SU-DHL-6 (cell line): ENCODE data around the gene CSNK1A1.

ENCODE experiments used
- H2AFZ ChIP-seq: fragments of 200-600 bp; sonication (generic); 2 replicates; pipeline ENCODE4 v1.6.1; 2014; ENCODE audit warnings: low read depth, mild to moderate bottlenecking, moderate library complexity, mixed read lengths, antibody characterized with exemption, low read length; ENCODE audit not compliant: severe bottlenecking
- H3F3A ChIP-seq: fragments of 200-600 bp; shearing (Covaris generic); 2 replicates; pipeline ENCODE4 v1.6.0; 2016; ENCODE audit warnings: antibody characterized with exemption, mild to moderate bottlenecking; ENCODE audit not compliant: insufficient read depth
- H3K27ac ChIP-seq: fragments of 200-600 bp; sonication (generic); 2 replicates; pipeline ENCODE4 v1.5.1; 2016; ENCODE audit warnings: low read depth, mild to moderate bottlenecking, low read length, moderate library complexity, mixed read lengths
- H3K27me3 ChIP-seq: fragments of 200-600 bp; sonication (generic), shearing (Covaris generic); 2 replicates; pipeline ENCODE4 v1.6.0; 2014; ENCODE audit warnings: mild to moderate bottlenecking, low read length
- H3K36me3 ChIP-seq: fragments of 200-600 bp; sonication (generic); 2 replicates; pipeline ENCODE4 v1.6.1; 2014; ENCODE audit warnings: mild to moderate bottlenecking, low read length, mixed read lengths
- H3K4me2 ChIP-seq: fragments of 300-600, 200-600 bp; shearing (Covaris generic), sonication (generic); 2 replicates; pipeline ENCODE4 v1.6.0; 2014; ENCODE audit warnings: low read length, low read depth, mild to moderate bottlenecking; ENCODE audit not compliant: poor library complexity, severe bottlenecking
- H3K4me3 ChIP-seq: fragments of 200-600 bp; sonication (generic); 2 replicates; pipeline ENCODE4 v1.5.1; 2014; ENCODE audit warnings: antibody characterized with exemption, low read length, mild to moderate bottlenecking, mixed read lengths; ENCODE audit not compliant: insufficient read depth, poor library complexity, severe bottlenecking
- H3K79me2 ChIP-seq: fragments of 200-600 bp; sonication (generic); 2 replicates; pipeline ENCODE4 v1.6.1; 2014; ENCODE audit warnings: mild to moderate bottlenecking, low read length, moderate library complexity; ENCODE audit not compliant: insufficient read depth
- H3K9ac ChIP-seq: fragments of 200-600 bp; sonication (generic); 2 replicates; pipeline ENCODE4 v1.7.0; 2014; ENCODE audit warnings: mild to moderate bottlenecking, low read length
- H3K9me2 ChIP-seq: fragments of 200-600 bp; sonication (generic); replicated peaks from 2 replicates; pipeline ENCODE4 v1.6.1; 2014; ENCODE audit warnings: low read length; ENCODE audit not compliant: insufficient read depth
- H3K9me3 ChIP-seq: fragments of 200-600 bp; sonication (generic); 2 replicates; pipeline ENCODE4 v1.6.1; 2014; ENCODE audit warnings: low read length, mixed read lengths; ENCODE audit not compliant: insufficient read depth
- H4K20me1 ChIP-seq: fragments of 200-600 bp; sonication (generic); 2 replicates; pipeline ENCODE4 v1.6.1; 2014; ENCODE audit warnings: low read depth, mild to moderate bottlenecking, antibody characterized with exemption, low read length, moderate library complexity, mixed read lengths
- EZH2phosphoT487 ChIP-seq: fragments of 200-600 bp; sonication (generic), shearing (Covaris generic); conservative IDR thresholded peaks from 2 replicates; pipeline ENCODE4 v1.6.1; 2018; ENCODE audit warnings: mild to moderate bottlenecking, antibody characterized with exemption, low read length, moderate library complexity, mixed read lengths
- TF ChIP-seq, protein P1 (sequence below): fragments of 200-600 bp; sonication (generic); IDR thresholded peaks from one replicate; pipeline ENCODE4 v1.5.1; 2017; ENCODE audit warnings: antibody characterized with exemption, mild to moderate bottlenecking, low read length, moderate library complexity; ENCODE audit not compliant: insufficient read depth, poor library complexity, severe bottlenecking

The CSNK1A1 gene

DNA sequence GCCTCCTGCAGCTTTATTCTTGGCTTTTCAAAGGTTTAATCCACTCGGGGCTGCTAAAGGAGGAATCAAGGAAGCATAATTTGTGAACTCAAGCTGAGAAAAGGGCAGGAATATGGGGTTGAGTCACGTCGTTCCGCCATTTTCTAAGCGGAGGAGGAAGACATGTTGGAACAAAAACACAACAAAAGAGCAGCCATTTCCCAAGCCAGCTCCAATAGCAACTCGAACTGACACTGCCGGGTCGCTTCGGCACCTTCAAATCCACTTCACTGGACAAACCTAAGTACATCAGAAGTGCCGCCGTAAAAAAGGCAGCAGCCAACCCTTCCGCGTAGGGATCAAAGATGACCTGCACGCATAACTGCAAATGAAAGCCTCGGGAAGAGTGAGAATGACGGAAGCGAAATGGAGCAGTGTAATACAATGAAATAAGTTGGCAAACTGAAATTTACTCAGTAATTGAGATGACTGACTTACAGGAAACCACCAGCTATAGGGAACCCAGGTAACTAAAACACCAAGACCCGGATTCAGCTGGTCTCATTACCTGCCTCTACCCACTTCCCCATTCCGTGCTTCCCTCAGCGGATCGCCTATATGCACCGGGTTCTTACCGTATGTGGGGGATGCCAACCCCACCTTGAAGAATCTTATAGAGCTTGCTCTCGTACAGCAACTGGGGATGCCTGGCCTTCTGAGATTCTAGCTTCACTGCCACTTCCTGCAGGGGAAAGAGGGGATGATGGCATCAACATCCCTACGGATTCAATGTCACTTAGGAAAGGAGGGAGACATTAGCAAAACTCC, 1.6 kb downstream of the CSNK1A1 start:
- peaks cover 64% of the 10 kb centered on the region for H3K79me2 ChIP-seq
- H4K20me1 ChIP-seq: peaks cover 18% of the 10 kb centered on the region; the same call in 1 of the 2 replicates
- peak overlapping the region; percentile 88 for H3K4me2 ChIP-seq
- no peaks in the 10 kb centered on the region for H3K9me2 ChIP-seq
- H3K27ac ChIP-seq: peak overlapping the region; percentile 75
- TF ChIP-seq EZH2phosphoT487: no peak
- TF ChIP-seq, protein P1, sequence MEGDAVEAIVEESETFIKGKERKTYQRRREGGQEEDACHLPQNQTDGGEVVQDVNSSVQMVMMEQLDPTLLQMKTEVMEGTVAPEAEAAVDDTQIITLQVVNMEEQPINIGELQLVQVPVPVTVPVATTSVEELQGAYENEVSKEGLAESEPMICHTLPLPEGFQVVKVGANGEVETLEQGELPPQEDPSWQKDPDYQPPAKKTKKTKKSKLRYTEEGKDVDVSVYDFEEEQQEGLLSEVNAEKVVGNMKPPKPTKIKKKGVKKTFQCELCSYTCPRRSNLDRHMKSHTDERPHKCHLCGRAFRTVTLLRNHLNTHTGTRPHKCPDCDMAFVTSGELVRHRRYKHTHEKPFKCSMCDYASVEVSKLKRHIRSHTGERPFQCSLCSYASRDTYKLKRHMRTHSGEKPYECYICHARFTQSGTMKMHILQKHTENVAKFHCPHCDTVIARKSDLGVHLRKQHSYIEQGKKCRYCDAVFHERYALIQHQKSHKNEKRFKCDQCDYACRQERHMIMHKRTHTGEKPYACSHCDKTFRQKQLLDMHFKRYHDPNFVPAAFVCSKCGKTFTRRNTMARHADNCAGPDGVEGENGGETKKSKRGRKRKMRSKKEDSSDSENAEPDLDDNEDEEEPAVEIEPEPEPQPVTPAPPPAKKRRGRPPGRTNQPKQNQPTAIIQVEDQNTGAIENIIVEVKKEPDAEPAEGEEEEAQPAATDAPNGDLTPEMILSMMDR: no peak
- H3K27me3 ChIP-seq: no peaks in the 10 kb centered on the region
- no peak overlapping the region for H2AFZ ChIP-seq
- H3K9me3 ChIP-seq: no peaks in the 10 kb centered on the region
- no peaks in the 10 kb centered on the region for H3F3A ChIP-seq
- peak overlapping the region; percentile 96 for H3K9ac ChIP-seq
- peaks cover 16% of the 10 kb centered on the region for H3K36me3 ChIP-seq
- H3K4me3 ChIP-seq: peak overlapping the region; percentile 98

DNA sequence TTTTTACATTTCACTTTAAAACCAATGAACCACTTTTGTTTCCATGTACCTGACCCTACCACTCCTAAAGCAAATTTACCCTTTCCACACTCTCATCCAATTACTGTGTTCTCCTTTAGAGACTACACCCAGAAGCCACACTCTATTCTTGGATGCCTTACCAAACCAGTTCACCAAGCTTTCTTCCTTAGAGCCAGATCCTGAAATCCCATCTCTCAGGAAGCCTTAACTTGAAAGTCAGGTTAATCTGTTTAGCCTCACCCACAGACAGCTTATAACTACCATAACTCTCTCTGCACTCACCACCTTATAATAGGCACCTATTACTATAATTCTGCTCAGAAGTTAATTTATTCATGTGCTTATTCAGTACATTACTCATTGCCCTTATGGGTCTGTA, 4.3 kb downstream of the CSNK1A1 start:
- H3F3A ChIP-seq: no peaks in the 10 kb centered on the region
- no peak overlapping the region for H3K27ac ChIP-seq
- no peak overlapping the region for H2AFZ ChIP-seq
- H3K4me2 ChIP-seq: peak overlapping the region; percentile 1
- no peaks in the 10 kb centered on the region for H3K27me3 ChIP-seq
- peaks cover 29% of the 10 kb centered on the region for H3K36me3 ChIP-seq
- no peak overlapping the region for H3K9ac ChIP-seq
- TF ChIP-seq EZH2phosphoT487: no peak
- TF ChIP-seq, protein P1: no peak
- H4K20me1 ChIP-seq: peaks cover 24% of the 10 kb centered on the region; the same call in 1 of the 2 replicates
- no peak overlapping the region for H3K4me3 ChIP-seq
- H3K9me2 ChIP-seq: no peaks in the 10 kb centered on the region
- H3K79me2 ChIP-seq: peaks cover 84% of the 10 kb centered on the region
- H3K9me3 ChIP-seq: no peaks in the 10 kb centered on the region

DNA sequence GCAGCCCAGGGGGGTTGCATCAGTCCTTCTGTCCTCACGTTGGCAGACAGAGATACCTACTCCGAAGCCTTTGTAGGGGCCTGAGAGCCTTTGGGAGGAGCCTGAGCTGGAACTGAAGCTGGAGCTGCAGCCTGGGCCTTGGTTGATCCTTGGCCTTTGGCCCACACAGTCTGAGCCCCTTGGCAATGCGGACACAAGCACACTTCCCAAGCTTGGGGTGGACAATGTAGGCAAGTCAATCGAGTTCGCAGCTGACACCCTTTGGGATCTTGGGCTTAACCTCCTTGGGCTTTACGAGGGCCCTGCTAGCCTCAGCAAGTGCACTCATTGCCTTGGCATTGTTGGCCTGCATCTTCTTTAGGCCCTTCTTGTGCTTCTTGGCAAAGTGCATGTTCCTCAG, 5.9 kb downstream of the CSNK1A1 start:
- Histone ChIP-seq H4K20me1 (peaks cover 24% of the 10 kb centered on the region; the same call in 1 of the 2 replicates), H3K27ac (no peak overlapping the region), H3K9me3 (no peaks in the 10 kb centered on the region), H2AFZ (no peak overlapping the region), H3K36me3 (peaks cover 29% of the 10 kb centered on the region), H3F3A (no peaks in the 10 kb centered on the region), H3K9me2 (no peaks in the 10 kb centered on the region), H3K4me2 (no peak overlapping the region), H3K27me3 (no peaks in the 10 kb centered on the region), H3K4me3 (no peak overlapping the region), H3K79me2 (peaks cover 94% of the 10 kb centered on the region), H3K9ac (no peak overlapping the region)
- TF ChIP-seq, protein P1: no peak
- TF ChIP-seq EZH2phosphoT487: no peak
